Right kidney (tissue), 1 donor: ENCODE data around the gene MAP7.
"Not testable (repeated sequence)": the region's sequence is repeated elsewhere in the genome, so short reads cannot be mapped to it uniquely, and the experiment has no call there.

Source experiments
- DNase-seq: peaks from one replicate; pipeline ENCODE4 v3.0.0-alpha.2; 2016

Gene MAP7

DNA sequence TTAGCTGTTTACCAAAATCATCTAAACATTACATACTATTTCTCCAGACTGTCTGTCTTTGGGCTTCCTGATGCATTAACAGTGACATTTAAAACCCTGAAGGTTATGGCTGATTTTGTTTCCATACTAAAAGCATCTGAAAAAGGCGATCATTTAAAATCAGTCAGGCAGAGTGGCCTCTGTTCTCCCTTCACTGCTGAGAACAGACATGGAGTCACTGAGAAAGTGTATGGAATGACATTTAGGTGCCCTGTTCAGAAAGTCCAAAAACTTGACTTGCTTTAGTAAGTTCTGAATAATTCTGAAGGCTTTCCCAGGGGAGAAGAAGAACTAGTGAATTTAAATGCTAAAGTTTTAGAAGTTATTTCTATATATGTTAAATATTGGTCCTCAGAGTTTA is 83.0 kb downstream of the MAP7 start:
- DNase-seq: no peak

GRCh38 chr6:136466777-136467176 is 83.4 kb downstream of the MAP7 start:
- DNase-seq: peak; percentile 18

DNA sequence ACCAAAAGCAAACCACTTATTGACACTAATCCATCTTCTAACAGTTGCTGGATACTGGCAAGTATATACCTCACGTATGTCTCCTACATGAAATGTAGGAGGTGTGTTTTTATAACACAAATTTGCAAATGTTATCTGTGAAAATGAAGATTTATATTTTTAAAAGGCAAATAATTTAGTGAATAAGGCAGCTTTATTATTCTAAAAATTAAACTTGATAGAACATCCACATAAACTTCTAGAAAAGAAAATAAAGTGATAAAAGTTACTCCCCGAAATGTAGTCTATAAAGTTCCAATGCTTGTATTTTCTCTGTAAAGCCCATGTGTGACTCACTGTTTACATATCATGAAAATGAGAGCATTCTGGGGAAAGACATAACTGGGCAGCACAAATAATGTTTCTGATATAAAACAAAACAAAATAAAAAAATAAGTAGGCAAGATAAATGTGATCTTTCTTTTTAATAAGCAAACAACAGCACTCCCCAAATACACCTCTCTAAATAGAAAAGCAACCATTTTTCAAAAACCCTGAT is 84.4 kb downstream of the MAP7 start:
- no peak for DNase-seq

DNA sequence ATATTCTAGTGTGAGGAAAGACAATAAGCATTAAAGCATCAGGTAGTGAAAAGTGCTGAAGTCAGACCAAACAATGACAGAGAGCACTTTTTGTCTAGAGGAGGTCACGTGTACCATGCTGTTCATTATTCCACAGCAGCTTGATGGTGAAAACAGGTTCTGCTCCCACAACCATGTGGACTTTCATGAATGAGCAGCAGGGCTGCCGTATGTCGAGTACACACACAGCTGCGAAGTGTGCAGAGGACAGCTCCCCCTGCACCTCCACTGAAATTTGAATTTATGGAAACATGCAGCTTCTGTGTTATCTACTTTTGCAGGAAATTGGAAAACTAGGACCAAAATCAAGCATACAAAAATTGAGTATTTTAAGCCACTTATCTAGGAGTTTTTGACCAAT is 85.3 kb downstream of the MAP7 start:
- DNase-seq: no peak

DNA sequence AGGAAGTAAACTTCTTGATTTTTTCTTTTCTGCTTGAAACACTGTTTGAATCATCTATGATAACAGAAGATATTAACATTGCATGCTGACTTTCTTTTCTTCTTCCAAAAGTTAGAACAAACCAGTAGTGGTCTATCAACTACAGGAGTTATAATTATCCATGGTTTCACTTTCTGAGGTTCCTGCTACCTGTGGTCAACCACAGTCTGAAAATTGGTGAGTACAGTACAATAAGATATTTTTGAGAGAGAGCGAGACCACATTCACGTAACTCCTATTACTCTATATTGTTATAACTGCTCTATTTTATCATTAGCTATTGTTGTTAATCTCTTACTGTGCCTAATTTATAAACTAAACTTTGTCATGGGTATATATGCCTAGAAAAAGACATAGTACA is 86.1 kb downstream of the MAP7 start:
- DNase-seq: no peak

- DNase-seq: no peak
Observed at GRCh38 chr6:136463743-136464142, 86.5 kb downstream of the MAP7 start.

DNA sequence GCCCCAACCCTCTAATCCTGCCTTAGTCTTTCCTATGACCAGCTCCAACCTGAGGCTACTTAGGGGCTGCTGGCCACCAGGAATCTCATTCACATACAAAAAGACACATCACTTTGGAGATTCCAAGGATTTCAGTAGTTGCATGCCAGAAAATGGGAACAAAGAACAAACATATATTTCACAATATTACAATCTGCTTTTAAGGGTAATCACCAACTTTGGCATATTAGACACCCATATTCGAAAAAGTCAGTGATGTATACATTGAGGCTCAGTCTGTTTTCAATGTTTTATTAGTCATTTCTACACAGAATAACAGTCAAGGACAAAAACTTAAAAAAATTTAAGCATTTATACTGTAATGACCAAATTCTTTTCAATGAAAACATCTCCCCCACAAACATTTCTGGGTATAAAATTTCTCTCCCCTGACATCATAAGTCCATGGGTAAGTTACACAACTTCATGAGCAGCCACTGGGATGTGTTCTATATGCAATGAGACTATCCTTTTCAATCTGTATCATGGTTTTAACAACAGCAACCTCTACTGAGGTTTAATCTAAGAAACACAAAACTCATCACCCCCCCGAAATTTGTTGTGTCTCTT is 103.5 kb downstream of the MAP7 start:
- no peak for DNase-seq

GRCh38 chr6:136446145-136446544 is 104.1 kb downstream of the MAP7 start:
- no peak for DNase-seq

GRCh38 chr6:136445063-136445462 is 105.2 kb downstream of the MAP7 start:
- no peak for DNase-seq

DNA sequence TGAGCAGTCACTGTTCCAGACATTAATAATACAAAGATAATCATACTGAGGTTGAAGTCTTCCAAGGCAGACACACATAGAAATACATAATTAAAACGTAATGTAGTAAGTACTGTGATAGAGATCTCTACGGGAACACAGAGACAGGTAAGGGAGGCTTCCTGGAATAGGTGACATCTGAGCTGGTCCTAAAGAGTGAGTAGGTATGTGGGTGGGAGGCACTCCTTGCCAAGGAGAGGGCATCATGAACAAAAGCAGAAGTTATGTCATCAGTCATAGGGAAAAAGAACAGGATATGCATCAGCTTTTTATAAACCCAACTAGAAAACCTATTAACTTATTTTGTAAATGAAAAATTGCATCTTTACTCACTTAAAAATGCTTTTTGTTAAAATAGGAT is 110.0 kb downstream of the MAP7 start:
- no peak for DNase-seq

DNA sequence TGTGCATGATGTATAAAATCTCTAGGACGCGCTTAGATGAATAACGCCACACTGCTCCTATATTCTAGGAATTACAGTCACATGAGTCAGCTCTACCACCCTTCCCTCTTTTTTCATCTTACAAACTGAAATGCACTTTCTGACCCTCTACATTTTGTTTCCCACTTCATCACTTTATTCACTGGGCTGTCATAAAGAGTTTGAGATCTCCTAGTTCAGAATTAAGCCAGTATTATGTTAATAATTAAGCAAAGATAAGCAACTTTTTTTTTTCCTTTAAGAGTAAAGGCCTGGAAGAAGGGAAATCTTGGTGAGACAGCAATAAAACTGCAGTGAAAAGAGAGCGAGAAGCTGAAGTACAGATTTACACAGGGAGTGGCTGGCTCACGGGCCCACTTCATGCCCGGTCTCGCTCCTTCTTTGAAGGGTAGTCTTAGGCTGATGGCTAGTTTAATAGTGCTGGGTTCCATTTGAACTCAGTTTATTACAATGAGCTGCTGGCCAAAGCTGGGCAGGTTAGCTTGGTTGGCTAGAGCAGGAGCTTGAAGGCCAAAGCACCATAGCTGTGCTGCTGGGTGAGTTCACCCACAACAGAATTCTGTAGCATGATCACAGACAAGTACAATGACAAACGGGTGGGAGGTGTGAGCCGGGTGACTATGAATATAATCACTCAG is 110.6 kb downstream of the MAP7 start:
- DNase-seq: no peak

DNA sequence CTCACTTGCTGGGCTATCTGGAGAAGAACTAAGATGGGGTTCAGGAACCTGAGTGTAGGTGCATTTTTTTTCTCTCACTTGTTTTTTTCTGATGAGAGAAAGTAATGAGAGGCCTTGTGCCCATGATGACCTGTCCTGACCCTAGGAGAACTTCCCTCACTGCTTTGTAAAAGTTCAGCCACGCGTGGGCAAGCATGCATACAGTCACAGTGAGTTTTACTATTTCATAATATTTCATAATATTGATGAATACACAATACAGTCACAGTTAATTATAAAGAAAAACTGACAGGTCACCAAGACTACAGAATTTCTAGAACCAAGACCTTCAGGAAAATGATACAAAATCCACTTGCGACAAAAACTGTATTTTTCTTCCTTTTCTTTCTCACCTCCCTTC is 111.8 kb downstream of the MAP7 start:
- no peak for DNase-seq

- DNase-seq: no peak
Observed at GRCh38 chr6:136437246-136437645, 113.0 kb downstream of the MAP7 start.

DNA sequence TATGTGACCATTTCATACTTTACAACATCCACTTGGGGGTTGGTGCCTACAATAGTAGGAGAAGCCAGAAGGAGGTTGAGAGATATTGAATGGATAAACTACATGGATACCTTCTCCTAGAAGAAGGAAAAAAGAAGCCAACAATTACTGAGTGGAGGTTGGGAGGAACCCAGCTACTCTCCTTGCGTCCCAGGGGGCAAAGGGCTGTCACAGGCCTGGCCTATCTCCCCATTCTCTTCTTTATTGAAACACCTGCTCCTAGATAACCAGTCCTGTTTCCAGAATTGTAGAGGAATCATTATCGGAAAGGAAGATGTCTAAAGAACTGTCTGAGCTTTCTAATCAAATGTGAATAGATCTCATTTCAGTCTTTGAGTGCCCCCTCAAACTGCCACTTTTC is 115.1 kb downstream of the MAP7 start:
- DNase-seq: no peak

- DNase-seq: not testable (repeated sequence)
Observed at GRCh38 chr6:136431306-136431705, 118.9 kb downstream of the MAP7 start.

DNA sequence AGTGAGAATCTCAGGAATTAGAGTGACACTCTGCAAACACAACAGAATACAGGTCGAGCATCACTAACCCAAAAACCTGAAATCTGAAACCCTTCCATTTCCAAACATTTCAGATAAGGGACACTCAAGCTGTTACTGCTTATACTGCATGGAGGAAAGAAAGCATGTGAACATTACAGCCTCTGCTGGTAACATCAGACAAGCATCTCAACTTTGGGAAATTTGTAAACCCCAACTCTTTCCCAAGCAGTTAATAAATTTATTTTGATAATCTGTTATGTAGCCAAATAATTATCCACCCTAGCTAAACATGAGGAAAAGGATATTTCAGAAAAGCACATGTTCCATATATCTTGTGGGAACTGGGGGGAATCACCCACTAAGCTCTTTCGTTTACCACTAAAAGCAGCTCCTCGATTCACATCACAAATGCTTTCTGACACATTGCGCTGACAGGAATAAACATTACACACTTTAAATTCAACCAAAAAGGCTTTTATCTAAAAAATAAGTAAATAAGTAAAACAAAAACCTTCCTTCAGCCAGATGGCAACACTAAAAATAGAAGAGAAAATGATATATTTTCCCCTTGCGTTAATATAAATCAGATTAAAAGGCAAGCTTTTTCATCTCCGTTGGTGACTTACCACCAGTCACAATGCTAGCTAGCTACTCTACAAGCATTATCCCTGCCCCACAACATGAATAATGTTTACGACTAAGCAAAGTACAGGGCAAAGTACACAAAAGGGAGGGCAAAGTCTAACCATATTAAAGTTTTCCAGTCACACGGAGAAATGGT is 120.8 kb downstream of the MAP7 start:
- no peak for DNase-seq

GRCh38 chr6:136427378-136427717 is 122.9 kb downstream of the MAP7 start:
- no peak for DNase-seq

GRCh38 chr6:136426627-136427377 is 123.4 kb downstream of the MAP7 start:
- no peak for DNase-seq

DNA sequence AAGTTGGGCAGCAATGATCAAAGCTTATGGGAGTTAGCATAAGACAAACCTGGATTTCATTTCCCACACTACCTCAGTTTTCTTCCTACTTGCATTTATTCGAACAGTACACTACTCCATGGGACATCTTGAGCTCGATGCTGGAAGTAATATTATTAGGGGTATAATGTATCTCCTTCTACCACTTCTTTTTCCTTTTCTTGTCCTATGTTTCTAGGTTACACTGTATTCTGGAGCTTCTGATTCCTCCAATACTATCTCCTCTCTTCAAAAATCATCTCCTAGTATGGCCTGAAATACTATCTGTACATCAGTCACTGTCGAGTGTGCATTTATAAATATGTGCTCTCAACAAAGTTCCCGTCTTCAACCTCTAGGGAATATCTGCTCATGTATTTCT is 124.4 kb downstream of the MAP7 start:
- no peak for DNase-seq

GRCh38 chr6:136424901-136425300 is 125.3 kb downstream of the MAP7 start:
- no peak for DNase-seq

DNA sequence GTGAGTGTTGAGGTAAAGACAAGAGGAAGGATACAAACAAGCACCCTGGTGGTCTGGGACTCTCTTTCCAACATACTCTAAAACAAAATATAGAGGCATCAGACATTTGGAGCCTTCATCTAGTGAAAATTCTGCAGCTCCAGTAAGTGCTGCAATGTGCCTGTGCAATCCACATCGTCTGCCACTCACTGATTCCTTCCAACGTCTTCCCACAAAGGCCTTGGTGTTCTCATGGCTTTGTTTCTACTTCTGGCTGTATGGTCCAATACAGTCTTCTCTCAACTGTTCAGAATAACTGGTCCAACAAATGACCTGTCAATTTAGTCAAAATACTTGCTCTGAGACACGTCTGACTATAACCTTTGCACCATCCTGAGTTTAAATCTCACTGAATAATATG is 125.8 kb downstream of the MAP7 start:
- no peak for DNase-seq

- DNase-seq: no peak
Observed at GRCh38 chr6:136421537-136422158, 128.6 kb downstream of the MAP7 start.
